ENCODE results near the gene IRX3. TPM values are rescaled to one million over a fixed set of nuclear protein-coding genes. Genes with fewer than 3 reads are reported as not detected.

IRX3 gene
- total and polyA plus RNA-seq, 2 of the 8 experiments (the other 6 are each of a cell fraction or from before 2014, with no cell fraction given) = 0.50 to 1.6 TPM

- TF ChIP-seq ATF2 (IDR thresholded peaks at IDR 0.05; ENCODE audit: low read length) = no peak
- TF ChIP-seq TCF12 (IDR thresholded peaks at IDR 0.05; ENCODE audit: low read depth, low read length) = no peak
- no peak for TF ChIP-seq MAFK (IDR thresholded peaks at IDR 0.05; ENCODE audit: low read depth, low read length)
- no peak for TF ChIP-seq RFX5 (IDR thresholded peaks at IDR 0.05; ENCODE audit: borderline replicate concordance, low read depth, low read length)
- TF ChIP-seq SRF (IDR thresholded peaks at IDR 0.05; ENCODE audit: low read depth, low read length) = no peak
- TF ChIP-seq JUN (IDR thresholded peaks at IDR 0.05; ENCODE audit: low read depth, low read length) = no peak
- TF ChIP-seq CBX5 (IDR thresholded peaks at IDR 0.05; ENCODE audit: low read depth, low read length) = no peak
- no peak for TF ChIP-seq RBBP5 (IDR thresholded peaks at IDR 0.05; ENCODE audit: borderline replicate concordance, low read depth, low read length)
- no peak for TF ChIP-seq CBX8 (IDR thresholded peaks at IDR 0.05; ENCODE audit: borderline replicate concordance, low read depth, low read length)
- no peak for TF ChIP-seq SP2 (IDR thresholded peaks at IDR 0.05; ENCODE audit: low read length)
Observed at GRCh38 chr16:54320697-54321340, 34.2 kb upstream of the IRX3 start (continued).

Data from H1 (cell line).